HG02588 (cell line): Measurements from ENCODE around the gene DCHS2.

ENCODE experiments used
- ATAC-seq: cut with Tn5 transposase; IDR thresholded peaks from one replicate; pipeline ENCODE4 v1.9.1; 2021; ENCODE audit warnings: mild to moderate bottlenecking, moderate library complexity; ENCODE audit not compliant: unreplicated experiment

Gene DCHS2, protein sequence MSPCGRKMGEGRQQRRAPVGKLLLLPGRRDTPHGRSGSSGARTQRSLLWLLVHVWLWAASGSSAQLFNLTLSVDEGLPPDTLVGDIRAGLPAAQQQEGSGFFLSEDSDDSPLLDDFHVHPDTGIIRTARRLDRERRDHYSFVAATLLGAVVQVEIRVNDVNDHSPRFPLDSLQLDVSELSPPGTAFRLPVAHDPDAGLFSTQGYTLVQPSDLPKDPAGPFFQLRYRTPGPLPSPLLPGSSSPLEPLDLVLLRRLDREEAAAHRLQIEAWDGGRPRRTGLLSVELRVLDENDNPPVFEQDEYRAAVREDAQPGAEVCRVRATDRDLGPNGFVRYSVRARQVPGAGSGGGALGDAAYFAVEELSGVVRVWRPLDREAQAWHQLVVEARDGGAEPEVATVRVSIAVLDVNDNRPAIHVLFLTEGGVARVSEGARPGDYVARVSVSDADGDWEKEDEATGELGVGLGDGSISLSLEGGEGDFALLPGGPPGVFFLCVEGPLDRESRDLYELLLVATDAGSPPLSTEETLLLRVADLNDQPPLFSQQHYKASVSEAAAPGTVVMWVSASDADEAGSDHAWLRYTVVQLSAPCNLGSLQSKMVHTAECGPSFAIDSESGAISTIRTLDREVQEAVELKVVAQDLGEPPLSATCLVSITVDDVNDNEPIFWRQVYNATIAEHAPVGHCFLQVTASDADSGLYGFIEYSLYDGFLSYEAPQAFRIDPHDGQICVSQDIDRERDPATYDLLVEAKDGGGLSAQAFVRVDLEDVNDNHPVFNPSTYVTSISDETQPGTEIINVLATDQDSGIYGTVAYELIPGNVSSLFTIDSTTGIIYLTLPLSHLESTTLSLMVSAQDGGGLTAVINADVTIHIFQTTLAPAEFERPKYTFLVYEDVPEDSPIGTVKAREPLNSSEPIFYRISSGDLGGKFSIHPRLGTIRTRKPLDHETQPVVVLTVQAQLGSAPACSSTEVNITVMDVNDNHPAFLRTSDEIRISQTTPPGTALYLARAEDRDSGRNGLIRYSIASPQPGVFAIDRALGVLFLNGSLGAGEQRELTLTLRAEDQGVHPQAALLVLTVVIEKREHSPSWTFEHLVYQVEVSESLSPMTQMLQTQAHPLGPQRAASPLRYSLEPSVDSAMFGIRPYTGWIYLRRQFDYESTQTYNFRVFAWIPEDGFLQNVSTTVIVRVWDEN (N-terminal part only)

DNA sequence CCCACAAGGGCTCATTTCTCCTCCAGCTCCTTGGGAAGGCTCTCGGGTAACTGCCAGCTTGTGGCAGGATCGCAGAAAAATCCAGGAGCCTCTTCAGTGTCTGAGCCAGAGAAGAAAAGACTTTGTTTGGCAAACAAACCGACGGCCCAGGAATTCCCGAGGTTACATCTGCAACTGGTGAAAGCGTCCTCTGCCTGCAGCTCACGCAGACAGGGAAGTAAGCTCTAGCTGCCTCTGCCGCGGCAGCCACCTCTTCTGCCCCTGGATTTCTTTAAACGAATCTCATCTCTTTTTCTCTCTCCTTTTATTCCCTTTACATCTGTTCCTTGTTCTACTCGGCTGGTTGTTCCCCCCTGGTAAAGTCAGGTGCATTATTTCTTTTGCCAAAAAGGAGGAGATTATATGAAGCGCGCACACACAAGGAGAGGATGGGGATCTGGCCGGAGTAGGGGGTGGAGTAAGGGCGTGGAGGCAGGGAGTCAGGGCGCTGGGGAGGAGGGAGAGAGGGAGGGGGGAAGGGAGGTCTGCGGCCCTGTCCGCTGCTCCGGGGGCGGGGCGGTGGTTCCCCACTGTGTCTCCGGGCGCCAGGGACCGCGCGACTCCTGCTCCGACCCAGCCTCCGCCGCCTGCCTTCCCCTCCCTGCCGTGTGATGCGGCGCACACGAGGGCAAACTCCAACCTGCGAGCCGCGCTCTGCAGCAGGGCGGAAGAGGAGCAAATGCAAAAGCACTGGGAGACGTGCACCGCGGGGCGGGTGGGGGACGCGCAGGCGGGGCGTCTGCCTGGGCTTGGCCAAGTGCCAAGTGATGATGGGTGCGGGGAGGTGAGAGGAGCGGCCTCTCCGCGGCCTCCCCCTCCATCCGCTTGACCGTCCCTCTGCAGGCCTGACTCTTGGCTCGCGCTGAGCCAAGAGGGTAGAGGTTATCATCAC, at the start of gene DCHS2:
TSS of gene DCHS2 (minus strand) at position 459 of the 931 bp plus-strand sequence. CDS start at position 15, 444 bp downstream.
- peak; percentile 65 for ATAC-seq

DNA sequence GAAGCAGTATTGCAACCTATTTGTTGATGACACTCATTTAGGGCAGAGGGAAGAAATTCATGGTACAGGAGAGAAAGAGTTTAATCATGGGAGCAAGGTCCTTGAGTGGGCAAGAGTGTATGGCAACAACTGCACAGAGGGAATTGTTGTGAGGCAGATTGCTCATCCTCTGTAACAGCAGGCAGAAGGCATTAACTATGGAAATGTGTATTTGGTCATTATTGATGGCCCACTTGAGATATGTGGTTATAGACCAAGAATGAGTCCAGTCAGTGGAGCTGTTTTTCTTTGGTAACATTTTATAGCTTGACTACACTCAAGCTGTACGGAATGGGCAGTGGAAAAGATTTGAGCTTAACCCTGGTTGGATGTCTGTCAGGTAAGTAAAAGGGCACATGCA, 42.7 kb upstream of the DCHS2 start:
- no peak for ATAC-seq

DNA sequence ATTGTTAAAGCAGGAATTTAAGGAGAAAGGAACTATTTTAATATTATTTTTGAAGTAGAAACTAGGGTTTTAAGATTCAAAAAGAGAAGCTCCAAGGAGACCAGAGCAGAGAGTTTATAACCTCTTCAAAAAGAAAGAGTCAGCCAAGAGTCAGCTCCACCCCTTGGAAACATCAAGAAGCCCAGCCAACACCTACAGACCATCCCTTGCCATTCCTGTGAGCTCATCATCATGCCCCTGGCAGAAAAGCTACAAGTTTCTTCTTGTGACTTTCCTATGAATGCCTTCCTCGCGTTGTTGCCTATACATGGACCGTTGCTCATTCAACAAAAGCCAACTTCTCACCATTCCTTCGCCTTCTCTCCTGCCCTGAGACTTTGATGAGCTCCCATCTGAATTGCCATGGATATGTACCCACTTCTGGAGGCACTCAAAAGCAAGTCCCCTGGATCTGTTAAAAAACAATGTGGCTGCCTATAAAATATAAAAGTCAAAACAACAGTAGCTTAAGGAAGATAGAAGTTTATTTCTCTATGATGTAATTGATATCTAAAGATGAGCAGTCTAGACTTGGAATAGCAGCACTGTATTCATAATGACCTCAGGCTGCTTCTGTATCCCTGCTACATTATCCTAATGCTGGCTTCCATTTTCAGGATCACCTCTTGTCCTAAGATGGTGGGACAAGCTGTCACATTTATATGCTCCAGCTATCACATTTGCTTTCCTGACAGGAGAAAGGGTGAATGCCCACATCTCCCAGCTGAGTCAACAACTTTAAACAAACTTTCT, 38.3 kb upstream of the DCHS2 start:
- no peak for ATAC-seq

DNA sequence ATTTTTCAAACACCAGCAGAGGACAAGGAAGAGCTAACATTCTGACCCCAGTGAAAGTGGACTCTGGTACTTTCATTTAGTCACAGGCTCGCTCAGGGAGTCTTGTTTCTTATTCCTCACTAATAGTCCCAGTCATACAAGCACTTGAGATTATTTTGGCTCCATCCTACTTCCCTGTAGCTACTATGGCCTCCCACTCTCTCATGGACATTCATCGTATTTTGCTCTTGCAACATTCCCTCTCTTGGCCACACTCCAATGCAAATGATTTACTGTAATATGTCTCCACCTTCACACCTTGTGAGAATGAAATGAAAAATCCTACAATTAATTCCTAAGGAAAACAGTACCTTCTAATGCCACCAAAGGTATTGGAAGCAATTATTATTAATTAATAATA, 37.3 kb upstream of the DCHS2 start:
- no peak for ATAC-seq

DNA sequence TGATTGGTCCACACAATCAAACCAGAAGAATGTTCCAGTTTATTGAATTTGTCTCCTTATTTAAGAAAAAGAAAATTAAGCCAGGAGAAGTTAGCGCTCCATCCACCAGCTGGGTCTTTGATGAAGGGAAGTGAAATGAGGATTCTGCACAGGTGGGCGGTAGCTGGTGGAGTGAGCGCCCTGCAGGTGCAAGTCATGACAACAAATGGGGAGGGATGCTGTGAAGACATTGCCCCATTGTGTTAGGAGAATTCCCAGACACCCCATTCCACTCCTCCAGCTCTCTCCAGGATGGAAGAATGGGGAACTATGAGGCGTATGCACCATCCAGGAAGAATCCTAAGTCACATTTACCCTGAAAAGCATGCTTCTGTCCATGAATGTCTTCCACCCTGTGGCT, 35.7 kb upstream of the DCHS2 start:
- ATAC-seq = no peak

DNA sequence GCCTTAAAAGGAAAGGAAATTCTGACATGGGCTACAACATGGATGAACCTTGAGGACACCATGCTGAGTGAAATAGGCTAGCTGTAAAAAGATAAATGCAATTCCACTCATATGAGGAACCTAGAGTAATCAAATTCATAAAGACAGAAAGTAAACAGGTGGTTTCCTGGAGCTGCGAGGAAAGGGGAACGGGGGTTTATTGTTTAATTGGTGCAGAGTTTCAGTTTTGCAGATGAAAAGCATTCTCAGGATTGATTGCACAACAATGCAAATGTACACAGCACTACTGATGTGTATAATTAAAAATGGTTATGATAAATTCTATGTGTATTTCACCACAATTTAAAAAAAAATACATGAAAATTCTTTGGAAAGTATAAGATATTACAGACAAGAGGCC, 34.6 kb upstream of the DCHS2 start:
- no peak for ATAC-seq

DNA sequence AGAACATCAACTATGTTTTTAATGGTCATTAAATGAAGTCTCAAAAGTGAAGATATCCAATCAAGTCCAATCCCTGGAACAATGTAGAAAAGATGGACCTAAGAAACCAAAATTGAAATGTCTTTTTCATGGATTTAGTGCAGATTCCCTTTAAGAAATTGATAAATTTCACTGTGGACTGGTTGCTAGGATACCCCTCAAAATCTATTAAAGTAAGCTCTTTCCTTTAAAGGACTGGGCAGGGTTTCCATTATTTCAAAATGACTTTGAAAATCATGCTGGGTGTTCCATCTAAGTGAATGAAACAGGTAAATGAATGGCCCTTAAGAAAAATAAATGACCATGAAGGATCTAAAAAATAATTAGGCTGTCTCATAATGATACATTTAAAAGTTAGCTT, 30.0 kb upstream of the DCHS2 start:
- no peak for ATAC-seq

DNA sequence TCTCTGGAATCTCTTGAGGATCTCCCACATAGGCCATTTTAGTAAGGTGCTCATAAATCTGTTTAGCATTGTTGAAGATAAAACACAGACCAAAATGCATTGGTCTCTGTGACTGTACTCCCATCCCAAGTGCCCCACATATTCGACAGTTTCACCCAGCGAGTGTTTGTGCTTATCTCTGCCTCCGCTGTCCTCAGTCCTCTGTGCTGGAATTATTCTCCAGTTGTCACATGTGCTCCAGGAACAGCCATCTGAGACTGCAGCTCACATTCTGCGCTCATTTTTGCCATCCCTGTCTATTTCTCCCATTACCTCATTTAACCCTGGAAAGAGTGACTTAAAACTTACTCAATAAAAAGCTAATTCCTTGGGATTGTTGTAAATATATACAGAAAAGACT, 27.6 kb upstream of the DCHS2 start:
- ATAC-seq = no peak

DNA sequence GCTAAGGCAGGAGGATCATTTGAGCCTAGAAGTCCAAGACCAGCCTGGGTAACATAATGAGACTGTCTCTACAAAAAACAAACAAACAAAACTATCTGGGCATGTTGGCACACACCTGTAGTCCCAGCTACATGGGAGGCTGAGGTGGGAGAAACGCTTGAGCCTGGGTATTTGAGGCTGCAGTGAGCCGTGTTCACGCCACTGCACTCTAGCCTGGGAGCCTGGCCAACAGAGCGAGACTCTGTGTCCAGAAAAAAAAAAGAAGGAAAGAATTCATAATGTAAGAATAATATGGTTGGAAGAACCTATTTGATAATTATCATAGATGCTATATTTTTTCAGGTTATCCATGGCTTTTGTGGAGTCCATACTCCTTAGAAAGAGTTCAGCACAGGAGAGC, 26.0 kb upstream of the DCHS2 start:
- no peak for ATAC-seq

DNA sequence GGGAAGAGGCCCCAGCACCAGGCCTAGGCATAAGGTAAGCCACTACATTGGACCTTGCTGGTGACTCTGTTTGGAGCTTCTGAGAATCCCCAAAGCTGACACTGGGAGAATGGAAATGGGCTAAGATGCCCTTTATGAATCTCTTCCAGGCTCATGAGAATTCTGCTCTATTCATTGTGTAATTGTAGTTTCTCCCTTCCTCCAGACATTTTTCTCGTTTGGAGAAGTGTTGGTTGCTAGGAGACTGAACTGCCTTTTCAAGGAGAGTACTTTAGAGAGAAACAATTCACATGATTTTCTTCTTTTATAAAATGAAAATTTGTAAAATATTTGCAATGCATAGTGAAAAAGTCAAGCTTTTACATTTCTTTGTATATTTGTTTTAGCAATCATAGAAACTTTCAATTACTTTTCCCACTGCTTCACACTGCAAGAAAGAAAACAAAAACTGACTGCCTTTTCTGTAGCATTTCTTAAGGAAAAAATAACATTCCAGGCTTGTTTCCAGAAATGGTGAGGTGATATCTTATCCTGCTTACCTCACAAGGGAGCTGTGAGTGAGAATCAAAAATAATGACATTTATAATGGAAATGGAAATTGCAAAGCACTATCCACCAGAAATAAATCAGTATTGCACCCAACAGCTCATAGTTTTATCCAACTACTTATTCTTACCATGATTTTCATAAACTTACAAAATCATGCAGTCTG, 24.9 kb upstream of the DCHS2 start:
- ATAC-seq = no peak

DNA sequence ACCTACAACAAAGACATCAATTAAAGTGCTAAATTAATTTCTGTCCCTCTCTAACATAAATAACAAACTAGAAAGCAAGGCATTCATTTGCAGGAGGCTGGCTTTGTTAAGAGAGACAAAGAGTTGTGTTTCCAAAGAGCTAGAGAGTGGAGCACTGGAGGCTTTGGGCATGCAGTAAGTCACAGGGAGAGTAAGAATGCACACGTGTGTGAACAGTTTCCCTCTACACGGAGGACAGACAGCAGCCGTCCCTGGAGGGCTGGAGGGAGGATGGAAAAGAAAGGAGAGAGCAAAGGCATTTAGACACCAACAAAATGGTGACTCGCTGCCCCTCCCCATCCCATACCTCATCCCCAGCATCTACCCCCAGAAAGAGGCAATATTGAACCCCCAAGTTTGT, 20.4 kb upstream of the DCHS2 start:
- no peak for ATAC-seq

DNA sequence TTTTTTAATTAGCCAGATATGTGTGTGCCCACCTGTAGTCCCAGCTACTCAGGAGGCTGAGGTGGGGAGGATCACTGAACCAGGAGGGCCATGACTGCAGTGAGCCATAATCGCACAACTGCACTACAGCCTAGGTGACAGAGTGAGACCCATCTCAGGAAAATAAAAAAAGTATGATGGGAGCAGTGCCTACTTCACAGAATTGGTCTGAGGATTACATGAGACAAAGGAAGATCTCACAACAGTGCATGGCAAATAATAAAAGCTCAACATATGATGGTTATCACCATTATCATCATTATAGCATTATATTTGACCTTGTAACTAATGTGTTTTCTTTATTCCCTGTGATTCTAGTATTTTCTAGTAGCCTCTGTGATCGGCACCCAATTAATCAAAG, 19.9 kb upstream of the DCHS2 start:
- ATAC-seq = no peak

DNA sequence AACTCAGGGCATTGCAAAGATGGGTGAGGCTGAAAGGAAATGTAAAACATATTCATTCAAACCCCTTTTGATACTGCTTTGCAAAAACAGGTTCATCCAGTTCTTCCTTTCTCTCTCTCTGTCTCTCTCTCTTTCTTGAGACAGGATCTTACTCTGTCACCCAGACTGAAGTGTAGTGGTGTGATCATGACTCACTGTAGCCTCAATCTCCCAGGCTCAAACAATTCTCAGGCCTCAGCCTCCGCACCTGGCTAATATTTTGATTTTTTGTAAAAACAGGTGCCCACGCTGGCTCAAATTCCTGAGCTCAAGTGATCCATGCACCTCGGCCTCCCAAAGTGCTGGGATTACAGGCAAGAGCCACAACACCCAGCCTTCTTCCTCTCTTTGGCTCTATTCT, 15.6 kb upstream of the DCHS2 start:
- no peak for ATAC-seq

DNA sequence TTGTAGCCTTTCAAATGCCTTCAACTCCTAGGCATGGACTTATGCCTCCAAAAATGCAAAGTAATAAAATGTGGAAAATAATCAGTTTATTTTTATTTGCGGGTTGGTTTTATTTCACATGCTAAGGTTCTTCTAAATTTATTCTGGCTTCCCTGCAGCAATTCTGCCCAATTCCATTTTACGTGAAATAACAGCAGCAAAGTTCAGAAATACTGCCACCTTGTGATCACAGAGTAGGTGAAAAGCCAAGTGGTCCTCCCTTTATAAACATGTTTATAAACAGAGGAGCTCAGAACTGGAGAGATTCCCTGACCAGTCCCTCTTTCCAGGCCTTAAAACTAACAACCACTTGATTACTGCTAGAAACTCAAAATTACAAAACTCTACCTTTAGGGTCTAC, 14.7 kb upstream of the DCHS2 start:
- ATAC-seq = no peak

DNA sequence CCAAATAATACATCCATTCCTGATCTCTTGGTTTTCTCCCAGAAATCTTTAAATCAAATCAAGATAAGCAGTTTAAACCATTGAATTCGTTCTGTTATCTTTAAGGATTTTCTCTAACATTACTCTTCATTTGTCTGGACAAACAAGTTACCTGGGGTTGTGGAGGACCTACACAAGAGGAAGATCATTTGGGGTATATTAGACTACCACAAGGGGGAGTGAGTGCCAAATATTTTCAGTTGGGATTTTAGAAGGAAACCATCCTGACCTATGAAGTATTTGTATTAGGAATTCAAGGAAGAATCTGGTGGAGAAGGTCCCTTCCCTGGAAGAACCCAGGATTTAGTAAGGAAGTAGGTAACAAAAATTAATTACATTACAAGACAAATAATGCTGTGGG, 12.0 kb upstream of the DCHS2 start:
- ATAC-seq = no peak

DNA sequence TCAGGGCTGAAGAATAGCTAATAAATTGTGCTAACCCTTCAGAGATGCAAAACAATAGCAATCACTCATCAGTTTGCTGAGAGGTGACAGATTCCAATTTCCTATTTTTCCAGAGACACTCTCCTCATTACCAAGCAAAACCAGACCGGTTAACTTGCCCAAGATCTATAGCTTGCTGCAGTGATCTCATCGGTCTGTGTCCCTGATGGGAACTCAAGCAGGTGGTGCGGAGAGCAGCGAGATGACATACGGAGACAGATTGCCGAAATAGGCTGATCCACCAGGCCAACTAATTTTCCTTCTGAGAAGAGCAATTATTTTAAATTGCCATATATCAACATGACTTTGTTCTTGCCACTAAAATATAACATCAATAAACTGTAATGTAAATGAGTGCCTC, 10.5 kb upstream of the DCHS2 start:
- ATAC-seq = no peak

DNA sequence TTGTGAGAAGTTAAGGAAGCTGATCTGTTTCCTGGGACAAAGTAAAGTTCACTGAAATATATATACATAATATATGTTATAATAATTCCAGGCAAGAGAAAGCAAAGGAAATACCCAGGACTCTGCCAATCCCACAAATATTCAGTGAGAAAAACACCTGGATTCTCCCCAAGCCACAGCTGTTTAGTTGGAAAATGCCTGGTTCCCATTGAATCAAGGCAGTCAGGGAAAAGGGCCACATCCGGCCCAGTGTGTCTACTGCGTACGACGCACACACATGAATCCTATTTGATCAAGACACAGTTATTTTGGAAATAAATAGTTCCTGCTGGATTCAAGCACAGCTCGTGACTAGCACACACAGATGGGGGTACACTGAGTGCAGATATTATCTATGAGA, 6.3 kb upstream of the DCHS2 start:
- ATAC-seq = no peak

DNA sequence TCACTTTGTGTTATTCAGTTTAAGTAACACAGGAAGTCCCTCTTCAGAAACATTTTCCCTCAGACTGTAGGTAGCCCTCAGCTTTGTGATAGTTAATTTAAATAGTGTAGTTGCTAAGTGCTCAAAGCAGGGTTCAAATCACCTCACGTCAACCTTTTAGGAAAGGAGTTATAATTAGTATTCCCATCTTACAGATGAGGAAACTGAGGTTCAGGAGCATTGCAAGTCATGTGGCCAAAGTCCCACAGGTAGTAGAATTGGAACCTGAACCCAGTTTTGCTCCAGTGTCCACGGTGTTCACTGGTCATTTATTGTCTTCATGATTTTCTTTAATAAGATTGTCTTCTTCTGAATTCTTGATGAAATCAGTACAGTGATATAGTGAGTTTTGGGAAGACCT, 4.3 kb upstream of the DCHS2 start:
- ATAC-seq = no peak

DNA sequence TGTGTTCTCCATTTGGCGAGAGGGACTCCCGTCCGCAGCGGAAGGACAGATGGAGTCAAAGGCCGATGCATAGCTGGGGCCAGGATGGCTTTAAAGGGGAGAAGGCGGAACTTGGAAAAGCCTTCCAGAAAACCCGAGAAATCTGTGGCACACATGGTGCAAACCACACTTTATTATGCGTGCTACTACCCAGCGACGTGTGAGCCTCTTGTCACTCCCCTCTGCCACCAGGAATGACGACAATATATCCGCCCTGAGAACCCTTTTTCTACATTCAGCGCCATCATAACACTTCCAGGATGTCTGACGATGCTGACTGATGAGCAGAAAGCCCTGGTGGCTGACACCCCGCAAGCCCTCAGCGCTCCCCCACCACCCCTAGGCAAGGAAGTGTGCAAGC, 689 bp upstream of the DCHS2 start:
- ATAC-seq = no peak
